SH-SY5Y (cell line): Measurements from ENCODE around the gene COQ10B.

Experiments
- GATA2 ChIP-seq: IDR thresholded peaks from 2 replicates; pipeline ENCODE4 v1.6.1; 2011; ENCODE audit warnings: mild to moderate bottlenecking, low read depth, low read length
- GATA3 ChIP-seq: IDR thresholded peaks from 2 replicates; pipeline ENCODE4 v1.6.1; 2011; ENCODE audit warnings: low read depth, mild to moderate bottlenecking, low read length, moderate library complexity

Gene COQ10B

GRCh38 chr2:197514754-197515153 is 61.4 kb downstream of the COQ10B start:
- TF ChIP-seq GATA3 (no peak), GATA2 (no peak)

GRCh38 chr2:197515315-197515738 is 62.0 kb downstream of the COQ10B start:
- TF ChIP-seq GATA3 (peak; percentile 26; the same call in 1 of the 2 replicates), GATA2 (peak; percentile 38)

GRCh38 chr2:197515739-197516392 is 62.5 kb downstream of the COQ10B start, which contains the start of gene MOB4:
Gene MOB4, plus strand, starts transcription at chr2:197516066. Its CDS starts 21 bp downstream, at chr2:197516087.
- TF ChIP-seq GATA3 = no peak
- TF ChIP-seq GATA2 = no peak

DNA sequence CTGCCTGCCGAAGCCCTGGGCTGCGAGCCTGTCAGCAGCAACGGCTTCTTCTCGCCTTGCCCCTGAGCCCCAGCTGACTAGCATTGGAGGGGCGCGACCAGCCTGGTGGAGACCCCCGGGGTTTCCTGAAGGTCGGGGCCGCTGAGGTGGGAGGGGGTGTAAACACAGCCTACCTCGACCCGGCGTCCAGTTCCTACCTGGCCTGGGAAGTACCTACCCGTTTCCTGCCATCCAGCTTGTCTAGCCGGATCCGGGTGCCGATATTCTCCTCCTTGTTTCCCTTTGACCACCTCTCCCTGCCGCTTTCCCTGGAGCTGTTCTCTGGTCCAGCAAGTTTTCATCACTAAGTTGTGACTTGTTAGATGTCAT is 63.0 kb downstream of the COQ10B start:
- TF ChIP-seq GATA3 = no peak
- no peak for TF ChIP-seq GATA2

DNA sequence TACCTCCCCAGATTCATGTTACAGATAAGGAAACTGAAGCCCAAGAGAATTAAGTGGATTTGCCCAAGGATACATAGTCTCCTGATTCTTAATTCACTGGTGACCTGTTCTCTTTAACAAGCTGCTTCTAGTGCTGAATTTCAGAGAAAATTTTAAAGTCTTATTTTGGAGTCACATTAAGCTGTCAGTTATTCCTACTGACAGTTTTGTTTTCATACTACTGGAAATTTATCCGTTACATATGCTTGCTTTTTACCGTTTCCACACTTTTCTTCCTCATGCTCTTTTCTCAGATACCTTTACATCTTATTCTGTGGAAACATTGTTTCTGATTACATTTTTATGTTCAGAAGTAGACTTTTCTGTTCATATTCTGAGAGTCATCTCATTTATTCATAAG is 63.8 kb downstream of the COQ10B start:
- TF ChIP-seq GATA3 = no peak
- no peak for TF ChIP-seq GATA2
